ENCODE data around the gene UBE2G1.
A peak's percentile ranks its signal among the peaks of the same experiment; 100 is the strongest.
"Not testable (repeated sequence)": the region's sequence is repeated elsewhere in the genome, so short reads cannot be mapped to it uniquely, and the experiment has no call there.

Gene UBE2G1, protein sequence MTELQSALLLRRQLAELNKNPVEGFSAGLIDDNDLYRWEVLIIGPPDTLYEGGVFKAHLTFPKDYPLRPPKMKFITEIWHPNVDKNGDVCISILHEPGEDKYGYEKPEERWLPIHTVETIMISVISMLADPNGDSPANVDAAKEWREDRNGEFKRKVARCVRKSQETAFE

DNA sequence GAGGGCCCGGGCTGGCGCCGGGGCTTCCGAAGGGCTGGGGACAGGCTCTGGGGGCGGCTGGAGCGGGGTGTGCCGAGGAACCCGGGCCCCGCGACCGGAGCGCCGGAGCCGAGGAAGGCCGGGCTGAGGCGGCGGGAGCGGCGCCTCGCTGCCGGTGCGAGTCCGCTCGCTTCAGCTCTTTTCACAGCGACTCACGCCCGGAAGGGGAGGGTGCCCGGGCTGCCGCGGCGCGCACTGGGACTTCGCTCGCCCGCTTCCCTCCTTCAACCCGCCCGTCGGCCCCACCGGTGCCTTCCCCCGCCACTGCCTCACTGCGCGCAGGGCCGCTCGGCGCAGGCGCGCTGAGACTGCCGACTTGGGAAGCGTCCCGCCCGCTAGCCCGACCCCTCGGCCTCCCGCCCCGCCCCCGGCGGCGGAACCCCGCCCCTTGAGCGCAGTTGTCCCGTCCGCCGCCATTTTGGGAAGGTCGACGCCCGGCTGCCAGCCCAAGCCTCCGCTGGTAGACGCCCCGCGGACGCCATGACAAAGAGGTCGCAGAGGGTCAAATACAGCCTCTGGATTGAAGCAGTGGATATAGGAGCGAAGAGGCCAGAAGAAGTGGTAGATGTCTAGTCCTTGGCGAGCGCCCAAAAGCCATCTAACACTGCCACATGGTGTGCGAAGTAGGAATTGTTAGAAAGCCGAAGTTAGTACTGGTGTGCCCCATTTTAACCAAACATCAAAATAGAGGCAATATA is at the start of gene UBE2G1:
TSS of gene UBE2G1 (minus strand) at position 349 of the 737 bp plus-strand sequence. CDS start 359 bp downstream, outside the sequence.
- DNase-seq, result peak; percentile 99

DNA sequence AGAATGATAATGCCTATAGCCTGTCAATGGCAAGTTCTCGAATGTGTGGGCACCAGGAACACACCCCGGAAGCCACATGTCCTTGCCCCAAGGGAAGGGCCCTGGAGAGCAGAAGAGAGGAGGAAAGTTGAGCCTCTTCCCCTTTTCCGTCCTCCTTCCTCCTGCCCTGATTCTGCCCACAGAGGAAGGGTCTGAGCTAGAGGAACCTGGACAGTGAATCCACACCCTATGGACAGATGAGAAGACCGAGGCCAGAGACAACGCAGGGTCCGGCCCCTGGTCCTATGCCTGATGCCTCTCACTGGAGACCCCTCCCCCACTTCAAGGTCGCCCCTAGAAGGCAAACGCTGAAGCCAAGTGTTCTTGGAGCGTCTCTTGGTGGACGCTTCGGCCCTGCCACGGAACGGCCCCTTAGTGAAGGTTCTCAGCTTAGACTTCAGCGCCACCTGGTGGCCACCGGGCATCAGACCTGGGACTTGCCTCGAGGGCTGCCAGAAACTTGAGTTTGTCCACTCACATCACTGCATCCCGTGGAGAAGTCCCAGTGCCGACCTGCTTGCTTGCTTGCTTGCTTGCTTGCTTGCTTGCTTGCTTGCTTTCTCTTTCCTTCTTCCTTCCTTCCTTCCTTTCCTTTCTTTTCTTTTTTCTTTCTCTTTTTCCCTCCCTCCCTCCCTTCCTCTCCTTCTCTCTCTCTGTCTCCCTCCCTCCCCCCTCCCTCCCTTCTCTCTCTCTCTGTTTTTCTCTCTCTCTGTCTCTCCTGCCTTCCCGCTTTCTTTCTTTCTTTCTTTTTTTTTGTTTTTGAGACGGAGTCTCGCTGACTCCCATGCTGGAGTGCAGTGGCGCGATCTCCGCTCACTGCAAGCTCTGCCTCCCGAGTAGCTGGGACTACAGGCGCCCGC is 46.7 kb upstream of the UBE2G1 start:
- peak; percentile 91 for DNase-seq

DNA sequence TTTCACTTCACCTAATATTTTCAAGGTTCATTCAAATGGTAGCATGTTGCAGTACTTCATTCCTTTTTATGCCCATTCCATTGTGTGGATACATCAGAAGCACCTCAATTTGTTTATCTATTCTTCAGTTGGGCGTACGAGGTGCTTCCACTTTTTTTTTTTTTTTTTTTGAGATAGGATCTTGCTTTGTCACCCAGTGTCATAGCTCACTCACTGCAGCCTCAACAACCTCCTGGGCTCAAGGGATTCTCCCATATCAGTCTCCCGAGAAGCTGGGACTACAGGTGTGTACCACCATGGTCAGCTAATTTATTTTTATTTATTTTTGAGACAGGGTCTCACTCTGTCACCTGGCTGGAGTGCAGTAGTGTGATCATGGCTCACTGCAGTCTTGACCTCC is 44.7 kb upstream of the UBE2G1 start:
- DNase-seq, result no peak

DNA sequence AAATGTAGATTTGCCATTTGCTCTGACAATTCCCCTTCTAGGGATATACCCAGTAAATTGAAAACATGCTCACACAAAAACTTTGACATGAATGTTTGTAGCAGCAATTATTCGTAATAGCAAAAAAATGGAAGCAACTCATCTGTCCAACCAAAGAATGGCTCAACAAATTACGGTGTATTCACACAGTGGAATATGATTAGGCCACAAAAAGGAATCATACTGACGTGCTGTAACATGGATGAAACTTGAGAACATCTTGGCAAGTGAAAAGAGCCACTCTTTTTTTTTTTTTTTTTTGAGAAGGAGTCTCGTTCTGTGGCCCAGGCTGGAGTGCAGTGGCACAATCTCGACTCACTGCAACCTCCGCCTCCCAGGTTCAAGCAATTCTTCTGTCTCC is 43.2 kb upstream of the UBE2G1 start:
- DNase-seq, result no peak

DNA sequence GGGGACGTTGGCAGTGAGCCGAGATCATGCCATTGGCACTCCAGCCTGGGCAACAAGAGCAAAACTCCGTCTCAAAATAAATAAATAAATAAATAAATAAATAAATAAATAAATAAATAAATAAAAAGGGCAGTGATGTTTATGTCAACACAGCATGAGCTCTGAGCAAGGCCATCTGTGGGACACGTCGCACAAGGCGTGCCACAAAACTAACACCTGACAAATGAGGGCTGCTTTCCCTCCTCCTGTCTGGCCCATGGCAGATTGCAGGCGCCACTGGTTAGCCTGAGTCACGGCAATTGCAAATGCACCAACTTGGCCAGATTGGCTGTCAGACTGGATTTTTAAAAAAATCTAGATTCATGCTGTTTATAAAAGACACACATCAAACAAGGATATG is 41.4 kb upstream of the UBE2G1 start:
- no peak for DNase-seq

DNA sequence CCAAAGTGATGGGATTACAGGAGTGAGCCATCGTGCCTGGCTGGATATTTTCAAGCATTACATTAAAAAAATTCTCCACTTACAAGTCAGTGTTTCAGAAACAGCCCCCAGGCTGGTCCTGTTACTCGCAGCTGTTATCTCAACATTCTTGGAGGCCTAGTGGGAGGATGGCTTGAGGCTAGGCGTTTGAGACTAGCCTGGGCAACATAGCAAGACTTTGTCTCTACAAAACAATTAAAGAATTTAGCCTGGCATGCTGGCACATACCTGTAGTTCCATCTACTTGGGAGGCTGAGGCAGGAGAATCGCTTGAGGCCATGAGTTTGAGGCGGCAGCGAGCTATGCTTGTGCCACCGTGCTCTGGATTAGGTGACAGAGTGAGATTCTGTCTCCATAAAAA is 40.7 kb upstream of the UBE2G1 start:
- DNase-seq, result no peak

DNA sequence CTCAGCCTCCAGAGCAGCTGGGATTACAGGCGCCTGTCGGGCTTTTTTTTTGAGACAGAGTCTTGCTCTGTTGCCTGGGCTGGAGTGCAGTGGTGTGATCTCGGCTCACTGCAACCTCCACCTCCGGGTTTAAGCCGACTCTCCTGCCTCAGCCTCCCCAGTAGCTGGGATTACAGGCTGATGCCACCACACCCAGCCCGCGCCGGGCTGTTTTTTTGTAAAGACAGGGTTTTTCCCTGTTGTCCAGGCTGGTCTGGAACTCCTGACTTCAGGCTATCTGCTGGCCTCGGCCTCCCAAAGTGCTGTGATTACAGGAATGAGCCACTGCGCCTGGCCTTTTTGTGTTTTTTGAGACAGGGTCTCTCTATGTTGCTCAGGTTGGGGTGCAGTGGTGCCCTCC is 39.9 kb upstream of the UBE2G1 start:
- no peak for DNase-seq

DNA sequence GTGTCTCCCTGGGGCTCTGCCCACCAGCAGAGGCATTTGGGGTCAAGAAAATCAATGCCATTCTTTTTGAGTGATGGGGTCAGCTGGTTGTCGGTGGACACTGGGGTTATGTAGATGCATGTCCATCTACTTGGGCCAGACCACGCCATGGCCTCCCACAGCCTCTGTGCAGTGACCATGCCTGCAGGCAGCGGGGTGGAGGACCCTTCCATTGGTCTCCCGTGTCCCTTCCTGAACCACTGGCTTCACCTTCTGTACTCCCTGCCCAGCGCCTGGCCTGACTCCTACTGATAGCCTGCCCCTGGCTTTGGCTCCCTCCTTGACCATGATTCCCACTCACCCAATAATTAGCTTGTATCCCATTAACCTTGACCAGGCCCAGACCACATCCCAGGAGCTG is 39.2 kb upstream of the UBE2G1 start:
- no peak for DNase-seq

DNA sequence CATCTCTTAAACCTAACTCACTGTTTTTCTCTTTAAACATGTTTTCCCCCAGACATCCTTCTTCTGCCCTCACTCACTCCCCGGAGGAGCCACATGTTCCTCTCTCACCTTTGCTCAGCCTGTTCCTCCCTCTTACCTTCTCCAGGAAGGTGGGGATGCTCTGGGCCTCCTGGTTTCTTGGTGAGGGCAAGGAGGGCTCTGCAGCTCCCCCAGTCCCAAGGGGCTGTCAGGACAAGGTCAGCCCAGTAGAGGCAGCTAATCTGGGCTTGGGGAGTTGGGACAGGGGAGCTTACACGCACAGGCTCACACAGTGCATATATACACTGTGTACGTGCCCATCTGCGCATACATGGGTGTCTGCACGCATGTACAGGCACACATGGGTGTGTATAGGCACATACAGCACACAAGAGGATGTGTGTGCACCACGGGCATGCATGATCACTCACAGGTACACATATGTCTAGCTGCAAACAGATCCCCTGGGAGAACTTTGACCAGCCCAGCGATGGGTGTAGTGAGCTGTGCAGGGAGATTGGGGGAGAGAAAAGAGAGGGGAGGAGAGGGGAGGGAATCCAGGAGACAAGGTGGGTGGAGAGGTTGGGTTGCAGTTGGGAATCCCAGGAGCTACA is 38.7 kb upstream of the UBE2G1 start:
- no peak for DNase-seq

DNA sequence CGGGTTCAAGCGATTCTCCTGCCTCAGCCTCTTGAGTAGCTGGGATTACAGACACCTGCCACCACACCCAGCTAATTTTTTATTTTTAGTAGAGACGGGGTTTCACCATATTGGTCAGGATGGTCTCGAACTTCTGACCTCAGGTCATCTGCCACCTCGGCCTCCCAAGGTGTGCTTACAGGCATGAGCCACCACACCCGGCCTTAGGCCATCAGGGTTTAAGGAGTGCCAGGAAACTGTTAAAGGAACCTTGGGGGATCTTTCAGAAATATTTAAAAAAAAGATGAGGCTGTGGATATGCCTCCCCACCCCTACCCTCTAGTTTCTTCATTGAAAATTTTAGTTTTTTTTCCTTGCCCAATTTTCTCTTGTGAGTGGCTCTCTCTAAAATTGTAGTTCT is 31.4 kb upstream of the UBE2G1 start:
- no peak for DNase-seq

DNA sequence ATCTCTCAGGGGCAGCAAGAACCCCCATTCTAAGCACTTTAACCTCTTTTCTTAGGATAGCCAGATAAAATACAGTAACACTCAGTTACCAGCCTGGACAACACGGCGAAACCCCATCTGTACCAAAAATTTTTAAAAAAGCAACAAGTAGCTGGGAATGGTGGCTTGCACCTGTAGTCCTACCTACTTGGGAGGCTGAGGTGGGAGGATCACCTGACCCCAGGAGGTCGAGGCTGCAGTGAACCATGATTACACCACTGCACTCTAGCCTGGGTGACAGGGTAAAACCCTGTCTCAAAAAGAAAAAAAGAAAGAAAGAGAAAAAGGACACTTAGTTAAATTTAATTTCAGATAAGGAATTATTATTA is 28.6 kb upstream of the UBE2G1 start:
- no peak for DNase-seq

DNA sequence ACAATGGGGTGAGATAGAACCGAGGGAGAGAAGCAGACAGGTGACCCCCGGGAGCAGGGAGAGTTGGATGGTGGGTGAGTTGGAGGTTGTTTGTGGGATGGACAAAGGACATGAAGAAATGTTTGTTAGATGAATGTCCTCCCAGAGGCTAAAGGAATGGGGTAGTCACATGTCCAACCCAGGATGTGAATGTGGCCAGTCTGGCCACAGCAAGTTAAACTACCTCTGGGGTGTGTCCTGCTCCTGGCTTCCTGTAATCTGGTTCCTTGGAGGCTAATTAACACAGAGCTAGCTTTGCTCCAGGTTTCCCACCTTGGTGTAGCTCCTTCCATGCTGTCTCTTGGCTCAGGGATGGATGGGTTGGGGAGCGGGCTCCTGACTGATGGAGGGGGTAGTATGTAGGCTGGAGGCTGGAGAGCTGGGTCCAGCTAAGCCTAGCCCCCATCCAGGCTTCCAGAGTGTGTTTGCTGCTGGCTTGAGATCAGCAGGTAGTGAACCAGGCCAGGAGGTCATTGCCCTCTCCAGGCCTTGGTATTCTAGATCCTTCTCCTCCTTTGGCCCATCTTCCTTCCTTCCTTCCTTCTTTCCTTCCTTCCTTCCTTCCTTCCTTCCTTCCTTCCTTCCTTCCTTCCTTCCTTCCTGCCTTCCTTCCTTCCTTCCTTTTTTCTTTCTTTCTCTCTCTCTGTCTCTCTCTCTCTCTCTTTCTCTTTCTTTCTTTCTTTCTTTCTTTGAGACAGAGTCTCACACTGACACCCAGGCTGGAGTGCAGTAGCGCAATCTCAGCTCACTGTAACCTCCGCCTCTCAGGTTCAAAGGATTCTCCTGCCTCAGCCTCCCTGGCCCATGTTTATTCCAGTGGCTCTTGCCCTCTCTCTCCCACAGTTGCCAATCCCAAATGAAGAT is 28.0 kb upstream of the UBE2G1 start:
- no peak for DNase-seq

DNA sequence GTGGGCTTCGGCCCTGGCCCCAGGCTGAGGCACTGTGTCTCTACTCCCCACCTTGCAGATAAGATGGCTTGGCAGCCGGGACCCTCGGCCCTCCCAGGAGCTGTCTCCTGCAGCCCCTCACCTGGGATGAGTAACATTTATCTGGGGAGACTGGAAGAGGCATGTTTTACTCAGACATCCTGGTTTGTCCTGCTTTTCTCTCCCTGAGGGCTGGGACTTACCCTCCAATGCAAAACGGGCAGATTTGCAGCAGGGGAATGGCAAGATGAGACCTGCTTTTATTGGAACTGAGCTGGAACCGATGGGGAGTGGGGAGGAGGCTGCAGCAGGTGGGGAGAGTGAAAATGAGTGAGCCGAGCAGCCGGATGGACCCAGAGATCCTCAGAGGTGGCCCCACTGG is 27.3 kb upstream of the UBE2G1 start:
- no peak for DNase-seq

DNA sequence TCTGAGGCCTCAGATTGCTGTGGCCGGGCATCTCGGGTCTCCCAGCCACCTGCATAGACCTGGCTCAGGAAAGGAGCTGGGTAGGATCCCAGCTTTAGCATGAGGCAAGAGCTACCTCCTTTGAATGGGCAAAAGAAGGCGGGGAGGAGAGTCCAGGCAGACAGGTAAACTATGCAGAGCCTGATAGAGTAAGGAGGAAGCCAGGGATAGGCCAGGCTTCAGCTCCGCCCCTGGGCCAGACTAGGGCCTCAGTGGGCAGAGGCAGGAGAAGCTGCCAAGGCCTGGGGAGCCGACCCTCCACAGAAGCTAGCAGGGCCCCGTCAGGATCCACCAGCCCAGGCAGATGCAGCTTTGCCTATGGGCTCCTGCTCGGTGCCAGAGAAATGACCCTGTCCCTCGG is 22.6 kb upstream of the UBE2G1 start:
- no peak for DNase-seq

DNA sequence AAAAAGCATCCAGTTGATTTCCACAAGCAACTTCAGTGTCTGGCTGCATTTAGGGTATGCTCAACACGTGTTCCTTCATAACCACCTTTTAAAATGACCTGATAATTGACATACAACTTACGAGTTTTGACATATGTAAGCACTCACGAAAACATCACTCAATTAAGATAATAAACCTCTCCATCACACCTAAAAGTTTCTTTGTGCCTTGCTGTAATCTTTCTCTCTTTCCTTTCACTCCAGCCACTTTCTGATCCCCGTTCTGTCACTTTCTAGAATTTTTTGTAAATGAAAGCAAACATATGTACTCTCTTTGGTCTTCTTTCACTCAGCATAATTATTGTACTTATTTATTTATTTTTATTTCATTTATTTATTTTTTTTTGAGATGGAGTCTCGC is 20.7 kb upstream of the UBE2G1 start:
- no peak for DNase-seq

DNA sequence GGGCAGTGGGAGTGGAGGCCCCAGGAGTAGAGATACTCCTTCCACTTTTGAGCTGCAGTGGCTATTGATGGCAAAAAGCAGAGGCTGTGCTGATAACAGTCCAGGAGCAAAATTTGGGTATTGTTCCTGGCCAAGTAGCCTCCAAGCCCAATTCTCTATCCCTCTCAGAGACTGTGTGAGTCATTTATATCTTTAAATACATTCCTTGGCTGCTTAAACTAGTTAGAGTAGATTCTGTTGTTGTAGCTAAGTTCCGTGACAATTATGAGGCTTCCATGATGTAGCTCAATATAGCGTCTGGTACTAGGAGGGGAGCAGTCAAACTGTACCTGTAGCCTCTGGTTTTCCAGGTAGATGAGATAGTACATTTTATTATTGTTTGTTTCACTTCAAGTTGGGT is 19.9 kb upstream of the UBE2G1 start:
- no peak for DNase-seq

DNA sequence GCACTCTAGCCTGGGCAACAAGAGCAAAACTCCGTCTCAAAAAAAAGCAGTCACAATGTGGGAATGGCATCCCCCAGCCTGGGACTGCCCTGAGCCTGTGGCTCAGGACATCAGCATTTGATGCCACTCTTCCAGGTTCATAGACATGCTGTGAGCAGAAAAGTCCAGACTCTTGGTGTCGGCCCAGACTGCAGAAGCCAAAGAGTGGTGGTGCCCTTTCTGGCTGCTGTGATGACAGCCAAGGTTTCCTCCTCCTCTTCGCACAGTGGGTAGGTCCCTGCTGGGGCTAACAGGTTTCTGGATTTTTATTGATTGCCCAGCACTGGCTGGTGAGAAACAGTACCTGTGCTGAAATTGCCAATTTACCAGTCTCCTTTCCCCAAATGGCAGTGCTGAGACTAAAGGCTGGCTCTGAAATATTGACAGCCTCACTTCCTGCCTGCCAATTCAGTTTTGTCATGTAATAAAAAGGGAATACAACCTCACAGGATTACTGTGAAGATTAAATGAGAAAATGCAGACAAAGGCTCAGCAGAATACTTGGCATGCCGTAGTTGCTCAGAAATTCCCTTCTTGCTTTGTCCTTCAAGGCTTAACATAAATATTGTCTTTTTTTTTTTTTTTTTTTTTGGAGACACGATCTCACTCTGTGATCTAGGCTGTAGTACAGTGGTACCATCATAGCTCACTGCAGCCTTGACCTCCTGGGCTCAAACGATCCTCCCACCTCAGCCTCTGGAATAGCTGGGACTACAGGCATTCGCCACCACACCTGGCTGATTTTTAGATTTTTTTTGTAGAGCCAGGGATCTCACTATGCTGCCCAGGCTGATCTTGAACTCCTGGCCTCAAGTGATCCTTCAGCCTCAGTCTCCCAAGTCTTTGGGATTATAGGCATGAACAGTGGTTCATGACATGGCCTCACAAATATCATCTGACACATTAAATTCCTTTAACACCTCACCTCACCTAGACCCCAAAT is 15.5 kb upstream of the UBE2G1 start:
- no peak for DNase-seq

DNA sequence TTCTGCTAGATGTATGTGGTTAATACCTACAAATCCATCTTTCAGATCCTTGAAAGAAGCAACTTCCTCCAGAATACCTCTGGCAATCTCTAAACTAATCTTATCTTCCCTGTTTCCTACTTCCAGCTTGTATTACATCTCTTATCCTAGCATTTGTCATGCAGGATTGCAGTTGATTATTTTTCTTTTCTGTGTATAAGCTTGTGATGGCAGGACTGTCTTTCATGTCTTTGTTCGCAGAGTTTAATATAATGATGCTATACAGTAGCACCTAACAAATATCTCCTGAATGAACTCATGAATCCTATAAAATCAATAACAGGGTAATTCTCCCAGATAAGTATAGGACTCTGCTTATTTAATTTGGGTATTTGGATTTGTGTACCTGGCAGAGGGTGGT is 12.2 kb upstream of the UBE2G1 start:
- no peak for DNase-seq

DNA sequence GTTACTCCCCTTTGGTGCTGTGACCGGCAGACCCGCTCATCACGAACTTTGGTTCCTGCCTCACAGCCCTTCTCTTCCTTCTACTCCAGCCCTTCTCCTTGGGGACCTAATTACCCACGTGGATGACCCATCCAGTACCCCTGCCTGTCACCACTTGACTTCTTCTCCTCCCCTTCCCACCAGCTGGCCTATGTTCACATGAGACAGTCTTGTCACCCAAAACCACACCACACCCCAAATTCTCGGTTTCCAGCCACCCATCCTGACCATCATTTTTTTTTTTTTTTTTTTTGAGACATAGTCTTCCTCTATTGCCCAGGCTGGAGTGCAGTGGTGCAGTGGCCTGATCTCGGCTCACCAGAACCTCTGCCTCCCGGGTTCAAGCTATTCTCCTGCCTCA is 10.8 kb upstream of the UBE2G1 start:
- DNase-seq, result not testable (repeated sequence)

DNA sequence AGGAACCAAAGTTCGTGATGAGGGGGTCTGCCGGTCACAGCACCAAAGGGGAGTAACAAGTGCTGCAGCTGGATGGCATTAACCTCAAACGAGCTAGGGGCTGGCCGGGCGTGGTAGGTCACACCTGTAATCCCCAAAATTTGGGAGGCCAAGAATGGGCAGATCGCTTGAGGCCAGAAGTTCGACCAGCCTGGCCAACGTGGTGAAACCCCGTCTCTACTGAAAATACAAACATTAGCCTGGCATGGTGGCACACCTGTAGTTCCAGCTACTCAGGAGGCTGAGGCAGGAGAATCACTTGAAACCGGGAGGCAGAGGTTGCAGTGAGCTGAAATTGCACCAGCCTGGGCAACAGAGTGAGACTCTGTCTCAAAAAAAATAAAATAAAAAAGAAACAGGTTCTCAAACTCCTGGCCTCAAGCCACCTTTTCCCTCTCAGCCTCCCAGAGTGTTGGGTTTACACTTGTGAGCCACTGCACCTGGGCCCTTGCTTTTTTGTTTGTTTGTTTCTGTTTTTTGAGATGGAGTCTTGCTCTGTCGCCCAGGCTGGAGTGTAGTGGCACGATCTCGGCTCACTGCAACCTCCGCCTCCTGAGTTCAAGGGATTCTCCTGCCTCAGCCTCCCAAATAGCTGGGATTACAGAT is 9.4 kb upstream of the UBE2G1 start:
- not testable (repeated sequence) for DNase-seq
